Dedifferentiated amniotic fluid mesenchymal stem cell (primary cell): Measurements from ENCODE around the gene HLA-DRB1.
A peak's percentile ranks its signal among the peaks of the same experiment; 100 is the strongest.
"Not testable (repeated sequence)": the region's sequence is repeated elsewhere in the genome, so short reads cannot be mapped to it uniquely, and the experiment has no call there.

Experiments used
- DNase-seq: peaks from one replicate; pipeline ENCODE4 v3.0.0-alpha.2; 2016; ENCODE audit errors: extremely low spot score

Gene HLA-DRB1

GRCh38 chr6:32609731-32610640 lies 20.3 kb upstream of the HLA-DRB1 start:
- peak; percentile 66 for DNase-seq

GRCh38 chr6:32609391-32609730 lies 19.7 kb upstream of the HLA-DRB1 start:
- no peak for DNase-seq

GRCh38 chr6:32608362-32608761 lies 18.7 kb upstream of the HLA-DRB1 start:
- no peak for DNase-seq

GRCh38 chr6:32607988-32608298 lies 18.3 kb upstream of the HLA-DRB1 start:
- DNase-seq, result no peak

- no peak for DNase-seq
Observed at GRCh38 chr6:32607263-32607987, 17.8 kb upstream of the HLA-DRB1 start.

GRCh38 chr6:32604434-32604877 lies 14.8 kb upstream of the HLA-DRB1 start:
- DNase-seq, result no peak

- no peak for DNase-seq
Observed at GRCh38 chr6:32603888-32604287, 14.2 kb upstream of the HLA-DRB1 start.

GRCh38 chr6:32603222-32603621 lies 13.6 kb upstream of the HLA-DRB1 start:
- DNase-seq, result no peak

GRCh38 chr6:32602383-32602782 lies 12.7 kb upstream of the HLA-DRB1 start:
- DNase-seq, result no peak

- DNase-seq, result no peak
Observed at GRCh38 chr6:32597024-32597423, 7.4 kb upstream of the HLA-DRB1 start.

- DNase-seq, result not testable (repeated sequence)
Observed at GRCh38 chr6:32590713-32591112, 1.1 kb upstream of the HLA-DRB1 start.

GRCh38 chr6:32588156-32588555 lies 1.5 kb downstream of the HLA-DRB1 start:
- DNase-seq, result no peak

GRCh38 chr6:32583527-32583898 lies 6.1 kb downstream of the HLA-DRB1 start:
- no peak for DNase-seq

- DNase-seq, result no peak
Observed at GRCh38 chr6:32581315-32582095, 8.1 kb downstream of the HLA-DRB1 start.

- no peak for DNase-seq
Observed at GRCh38 chr6:32580593-32580992, 9.1 kb downstream of the HLA-DRB1 start.

GRCh38 chr6:32578962-32579361 lies 10.7 kb downstream of the HLA-DRB1 start:
- DNase-seq, result no peak

GRCh38 chr6:32577493-32577892 lies 12.2 kb downstream of the HLA-DRB1 start:
- not testable (repeated sequence) for DNase-seq

- no peak for DNase-seq
Observed at GRCh38 chr6:32576250-32576649, 13.4 kb downstream of the HLA-DRB1 start.

GRCh38 chr6:32570363-32570905 lies 19.2 kb downstream of the HLA-DRB1 start:
- no peak for DNase-seq

- DNase-seq, result no peak
Observed at GRCh38 chr6:32568561-32568960, 21.1 kb downstream of the HLA-DRB1 start.

GRCh38 chr6:32566957-32567356 lies 22.7 kb downstream of the HLA-DRB1 start:
- no peak for DNase-seq

GRCh38 chr6:32565511-32565910 lies 24.1 kb downstream of the HLA-DRB1 start:
- no peak for DNase-seq
